Activated CD4-positive, alpha-beta T cell treated with anti-CD3 and anti-CD28 coated beads for 24 hours (primary cell): ENCODE results near the gene STEAP3.

ENCODE experiments used
- DNase-seq, 2 donors: peaks; one replicate each; pipeline ENCODE4 v3.0.0-alpha.2; 2020; ENCODE audit warnings: low read depth in 2 of 2

The STEAP3 gene

GRCh38 chr2:119292226-119292625 is 68.6 kb downstream of the STEAP3 start:
- no peak for DNase-seq

DNA sequence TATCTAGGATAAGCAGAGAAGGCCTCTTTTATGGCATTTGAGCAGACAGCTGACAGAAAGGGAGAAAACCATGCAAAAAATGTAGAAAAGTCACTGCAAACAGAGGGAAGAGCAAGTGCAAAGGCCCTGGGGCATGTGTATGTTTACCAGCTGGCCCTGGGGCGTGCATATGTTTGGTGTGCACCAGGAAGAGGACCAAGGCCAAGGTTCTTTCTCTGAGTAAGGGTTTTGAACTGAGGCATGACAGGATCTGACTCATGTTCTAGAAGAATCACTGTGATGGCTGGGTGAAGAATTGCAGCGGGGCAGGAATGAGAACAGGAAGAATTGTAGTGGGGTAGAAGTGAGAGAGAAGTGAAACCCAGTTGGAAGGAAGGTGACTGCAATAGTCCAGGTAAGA is 69.6 kb downstream of the STEAP3 start:
- no peak for DNase-seq

- no peak for DNase-seq
These were observed 70.3 kb downstream of the STEAP3 start for GRCh38 chr2:119293900-119294299.

- DNase-seq = no peak
These were observed 71.0 kb downstream of the STEAP3 start for GRCh38 chr2:119294671-119295070.

- DNase-seq = no peak
These were observed 72.2 kb downstream of the STEAP3 start for GRCh38 chr2:119295688-119296375.

DNA sequence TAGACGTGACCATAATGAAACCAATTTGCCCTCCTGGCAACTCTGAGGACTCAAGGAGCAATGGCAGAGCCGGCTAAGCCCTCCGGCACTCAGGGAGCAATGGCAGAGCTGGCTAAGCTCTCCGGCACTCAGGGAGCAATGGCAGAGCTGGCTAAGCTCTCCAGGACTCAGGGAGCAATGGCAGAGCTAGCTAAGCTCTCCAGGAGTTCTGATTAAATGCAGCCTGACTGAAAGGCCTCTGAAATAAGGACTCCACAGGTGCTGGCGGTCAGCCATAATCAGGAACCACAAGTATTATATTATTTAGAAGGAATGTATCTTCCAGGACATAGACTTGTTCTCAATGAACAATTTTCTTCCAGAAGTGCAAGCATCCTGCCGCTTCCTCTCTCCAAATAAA is 77.8 kb downstream of the STEAP3 start:
- no peak for DNase-seq

DNA sequence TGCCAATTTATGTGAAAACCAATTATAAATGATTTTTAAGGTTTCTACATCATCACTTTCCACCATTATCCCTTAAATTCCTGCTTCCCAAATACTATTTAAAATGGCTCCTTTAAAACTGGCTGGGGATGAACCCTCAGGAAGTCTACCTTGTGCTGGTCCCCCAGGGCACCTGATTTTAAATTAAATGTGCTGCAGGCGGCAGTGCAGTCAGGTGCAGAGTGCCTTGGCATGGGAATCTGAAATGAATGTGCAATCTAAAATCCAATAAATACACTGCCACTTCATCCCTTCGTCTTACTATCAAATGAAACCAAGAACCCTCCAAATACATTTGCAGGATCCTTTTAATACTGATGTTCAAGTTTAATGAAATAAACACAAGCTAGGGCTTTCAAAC is 81.2 kb downstream of the STEAP3 start:
- DNase-seq = no peak

- no peak for DNase-seq
These were observed 82.0 kb downstream of the STEAP3 start for GRCh38 chr2:119305497-119306195.

GRCh38 chr2:119306196-119306590 is 82.6 kb downstream of the STEAP3 start:
- no peak for DNase-seq

- DNase-seq = no peak
These were observed 83.9 kb downstream of the STEAP3 start for GRCh38 chr2:119307419-119308140.

- DNase-seq = no peak
These were observed 85.2 kb downstream of the STEAP3 start for GRCh38 chr2:119308793-119309330.

DNA sequence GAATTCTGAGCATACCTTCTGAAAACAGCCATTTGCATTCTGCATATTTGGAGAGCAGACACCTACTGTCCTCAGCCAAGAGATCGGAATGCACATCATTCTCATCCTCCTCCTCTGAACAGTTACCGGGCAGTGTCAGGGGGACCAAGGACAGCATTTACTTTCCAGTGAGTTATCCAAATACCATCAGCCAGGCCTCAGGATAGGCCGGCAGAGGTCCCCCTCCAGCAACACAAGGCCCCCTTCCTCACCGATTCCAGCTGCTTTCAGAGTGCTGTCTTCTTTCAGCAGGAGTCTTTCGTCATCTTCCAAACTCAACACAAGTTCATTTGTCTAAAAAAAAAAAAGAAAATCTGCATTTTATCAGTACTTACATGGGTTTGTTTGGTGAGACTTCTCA is 87.7 kb downstream of the STEAP3 start:
- DNase-seq = no peak

DNA sequence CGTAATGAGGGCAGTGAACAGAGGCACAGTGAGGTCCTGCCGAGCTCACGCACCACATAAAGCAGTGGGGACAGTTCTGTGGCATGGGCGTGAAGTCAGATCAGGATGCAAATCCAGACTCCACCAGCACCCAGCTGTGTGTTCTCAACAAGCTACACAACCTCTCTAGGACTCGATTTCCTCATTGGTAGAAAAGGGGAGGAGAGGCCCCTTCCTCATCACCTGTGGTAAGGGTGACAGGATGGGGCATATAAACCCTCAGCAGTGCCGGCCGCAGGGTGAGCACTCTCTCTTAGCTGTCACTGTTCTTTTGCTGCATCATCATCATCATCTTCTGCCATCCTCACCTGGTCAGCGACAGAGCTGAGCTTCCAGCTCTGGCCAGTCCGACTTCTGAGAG is 88.2 kb downstream of the STEAP3 start:
- DNase-seq = no peak
